B cell (primary cell): Measurements from ENCODE around the gene SLC9A7. TPM values are rescaled to one million over a fixed set of nuclear protein-coding genes. Genes with fewer than 3 reads are reported as not detected.

ENCODE experiments used
- ATAC-seq: fragments of 200-7000 bp; cut with Tn5 transposase; one replicate; pipeline ENCODE4 v1.10.0; 2021; ENCODE audit warnings: low read depth, mild to moderate bottlenecking, moderate number of reproducible peaks, moderate library complexity
- CTCF ChIA-PET: fragments of 350-600 bp; sonication (Branson Sonifier 250); formaldehyde crosslinking; loops from one replicate; lab custom pipeline; 2021; ENCODE audit warnings: antibody characterized with exemption, inconsistent platforms; lab: Charles Lee
- POLR2A ChIA-PET: fragments of 350-600 bp; sonication (Branson Sonifier 250); formaldehyde crosslinking; loops from one replicate; lab custom pipeline; 2021; ENCODE audit warnings: antibody characterized with exemption; lab: Charles Lee
- DNase-seq: peaks from one replicate; pipeline ENCODE4 v3.0.0; 2013
- H2AFZ ChIP-seq: 2 replicates; pipeline ENCODE4 v1.6.1; 2012; ENCODE audit warnings: mild to moderate bottlenecking, low read depth, low read length; ENCODE audit not compliant: insufficient read depth, poor library complexity, severe bottlenecking
- H3K27ac ChIP-seq, 2 donors: 1 replicate in 1 of 2; 2 replicates in 1 of 2; pipeline ENCODE4 v1.5.1; 2012 to 2013; ENCODE audit warnings: low read length in 2 of 2, mild to moderate bottlenecking in 2 of 2, moderate library complexity in 1 of 2
- H3K27me3 ChIP-seq, 4 experiments: fragments of 200-600 bp in 1 of 4; sonication (generic) in 1 of 4; replicated peaks in 1 of 4; 1 replicate in 2 of 4; 2 replicates in 2 of 4; pipeline versions ENCODE4 v1.6.1 to v1.7.0; 2013 to 2016; ENCODE audit warnings: low read length in 3 of 4, mild to moderate bottlenecking in 2 of 4, mixed read lengths in 1 of 4, moderate library complexity in 1 of 4; ENCODE audit not compliant: insufficient read depth in 4 of 4, control insufficient read depth in 3 of 4; ENCODE audit errors: control extremely low read depth in 1 of 4
- H3K36me3 ChIP-seq, 2 experiments: replicated peaks in 1 of 2; 1 replicate in 1 of 2; 2 replicates in 1 of 2; pipeline versions ENCODE4 v1.6.1 to v1.7.1; 2013; ENCODE audit warnings: low read length in 1 of 2; ENCODE audit not compliant: insufficient read depth in 2 of 2, control insufficient read depth in 1 of 2; ENCODE audit errors: control extremely low read depth in 1 of 2, extremely low read depth in 1 of 2
- H3K4me1 ChIP-seq, 2 donors: fragments of 200-600 bp in 1 of 2; sonication (generic) in 1 of 2; 1 replicate in 1 of 2; 2 replicates in 1 of 2; pipeline versions ENCODE4 v1.5.1 to v1.6.1; 2013 to 2017; ENCODE audit warnings: low read length in 2 of 2; ENCODE audit not compliant: control insufficient read depth in 2 of 2, insufficient read depth in 2 of 2
- H3K4me2 ChIP-seq: replicated peaks from 2 replicates; pipeline ENCODE3; 2012; ENCODE audit warnings: mild to moderate bottlenecking, low read depth, low read length; ENCODE audit not compliant: poor library complexity, severe bottlenecking
- H3K4me3 ChIP-seq, 5 experiments: fragments of 200-600 bp in 1 of 5; sonication (generic) in 1 of 5; 1 replicate in 3 of 5; 2 replicates in 2 of 5; pipeline versions ENCODE4 v1.5.1 to v1.7.0; 2011 to 2016; ENCODE audit warnings: low read length in 4 of 5, mild to moderate bottlenecking in 4 of 5, low read depth in 2 of 5, control low read depth in 1 of 5, moderate library complexity in 1 of 5; ENCODE audit not compliant: insufficient read depth in 1 of 5; ENCODE audit errors: control extremely low read depth in 1 of 5, extremely low read depth in 1 of 5
- H3K79me2 ChIP-seq: fragments of 200-600 bp; sonication (generic); one replicate; pipeline ENCODE4 v1.6.0; 2016; ENCODE audit warnings: low read length; ENCODE audit not compliant: control insufficient read depth, insufficient read depth
- H3K9ac ChIP-seq: fragments of 200-600 bp; sonication (generic); 2 replicates; pipeline ENCODE4 v1.6.1; 2017; ENCODE audit warnings: mild to moderate bottlenecking, low read length, moderate library complexity
- H3K9me3 ChIP-seq, 3 donors: one replicate each; pipeline versions ENCODE4 v1.6.1 to v1.7.1; 2013; ENCODE audit warnings: low read length in 2 of 3; ENCODE audit not compliant: control insufficient read depth in 2 of 3, insufficient read depth in 1 of 3; ENCODE audit errors: control extremely low read depth in 1 of 3
- H4K20me1 ChIP-seq: 2 replicates; pipeline ENCODE4 v1.6.0; 2012; ENCODE audit warnings: mild to moderate bottlenecking, low read length; ENCODE audit not compliant: insufficient read depth, control insufficient read depth, poor library complexity, severe bottlenecking
- H3K27ac Mint-ChIP-seq: one replicate; pipeline ENCODE4 v1.8.0; 2021; ENCODE audit warnings: mixed read lengths
- H3K27me3 Mint-ChIP-seq: one replicate; pipeline ENCODE4 v1.8.0; 2021; ENCODE audit warnings: mixed read lengths
- H3K4me1 Mint-ChIP-seq: one replicate; pipeline ENCODE4 v1.8.0; 2021; ENCODE audit warnings: mixed read lengths
- H3K4me3 Mint-ChIP-seq: one replicate; pipeline ENCODE4 v1.8.0; 2021; ENCODE audit warnings: mixed read lengths
- H3K9me3 Mint-ChIP-seq: one replicate; pipeline ENCODE4 v1.8.0; 2022; ENCODE audit warnings: mixed read lengths; ENCODE audit not compliant: insufficient read depth
- CTCF ChIP-seq: fragments of 200-600 bp; IDR thresholded peaks from one replicate; pipeline ENCODE4 v1.8.0; 2022; ENCODE audit warnings: antibody characterized with exemption, mild to moderate bottlenecking
- EZH2 ChIP-seq: IDR thresholded peaks from 2 replicates; pipeline ENCODE4 v1.6.1; 2012; ENCODE audit warnings: borderline replicate concordance, low read depth, mild to moderate bottlenecking, moderate library complexity, low read length; ENCODE audit not compliant: insufficient read depth, poor library complexity, severe bottlenecking
- WGBS: methylation state at CpG from one replicate; pipeline ENCODE4 v1.1.5; 2013; ENCODE audit warnings: missing lambda C conversion rate; ENCODE audit not compliant: insufficient coverage; 5-methylcytosine and 5-hydroxymethylcytosine counted together
- intact Hi-C: fragments of 100-400 bp; cut with micrococcal nuclease; formaldehyde crosslinking; loops from one replicate; pipeline ENCODE4 v1.10.0; 2022
- polyA plus RNA-seq: library from polyadenylated mRNA; depleted of rRNA; stranded (reverse); fragments of >200 nt; gene quantifications from 2 replicates; pipeline ENCODE4 v1.2.3, GENCODE V29; 2012
- total RNA-seq, 2 donors: library from RNA; stranded (reverse); fragments of 120-200 nt in 1 of 2; gene quantifications; 1 replicate in 1 of 2; 2 replicates in 1 of 2; pipeline versions ENCODE4 v1.2.3 to v1.2.4, GENCODE V29; 2013 to 2022

The SLC9A7 gene
- total and polyA plus RNA-seq, 2 donors (not counting 1 experiment from before 2014, with no cell fraction given), result 24.9 to 53.2 TPM

GRCh38 chrX:46626566-46626965 is 132.4 kb downstream of the SLC9A7 start:
- TF ChIP-seq CTCF (no peak), EZH2 (no peak)
- Histone ChIP-seq H3K79me2 (no peaks in the 10 kb centered on the region), H3K4me3 (no peak overlapping the region), H3K27me3 (no peaks in the 10 kb centered on the region), H2AFZ (no peak overlapping the region), H3K36me3 (peaks cover 1 to 31% of the 10 kb centered on the region in 2 experiments), H3K9ac (no peak overlapping the region), H3K4me2 (no peak overlapping the region), H3K4me1 (peaks cover 34 to 37% of the 10 kb centered on the region in 2 donors), H3K27ac (peak overlapping the region; percentile 29 to 53), H4K20me1 (no peaks in the 10 kb centered on the region), H3K9me3 (no peaks in the 10 kb centered on the region)
- DNase-seq (peak; percentile 49), ATAC-seq (peak; percentile 63)
- no CpG with 5 or more reads among the region's 7 CpGs for WGBS
- Mint-ChIP-seq H3K27me3 (no peaks in the 10 kb centered on the region), H3K4me3 (peak overlapping the region; percentile 48), H3K27ac (peak overlapping the region; percentile 76), H3K9me3 (no peaks in the 10 kb centered on the region), H3K4me1 (peaks cover 40% of the 10 kb centered on the region)
- ChIA-PET CTCF (no interaction called here), POLR2A (interaction anchor here (0.8 kb wide), 1 partner anchor 52 kb away, joined by 4 read pairs; no protein-coding TSS in a partner anchor)
- intact Hi-C loops, result loop anchor here (5.0 kb wide), 1 partner anchor 54 kb away; the partner anchor contains the start of gene CHST7

GRCh38 chrX:46624090-46624786 is 134.7 kb downstream of the SLC9A7 start:
- intact Hi-C loops, result no loop called here
- H3K27ac ChIP-seq, result no peak overlapping the region
- peaks cover 0 to 3% (median 0%) of the 10 kb centered on the region in 3 donors for H3K9me3 ChIP-seq
- POLR2A ChIA-PET, result interaction anchor here (0.6 kb wide), 1 partner anchor 7 kb away, joined by 3 read pairs; no protein-coding TSS in a partner anchor
- peaks cover 1 to 37% of the 10 kb centered on the region in 2 experiments for H3K36me3 ChIP-seq
- H3K27me3 Mint-ChIP-seq, result no peaks in the 10 kb centered on the region
- 100% methylated on average over 1 of the region's 6 CpGs for WGBS
- no peaks in the 10 kb centered on the region for H3K27me3 ChIP-seq
- H3K79me2 ChIP-seq, result no peaks in the 10 kb centered on the region
- H3K4me2 ChIP-seq, result no peak overlapping the region
- no peak overlapping the region for H3K4me3 Mint-ChIP-seq
- H3K4me1 Mint-ChIP-seq, result peaks cover 27% of the 10 kb centered on the region
- H3K4me1 ChIP-seq, result peaks cover 23 to 28% of the 10 kb centered on the region in 2 donors
- H4K20me1 ChIP-seq, result no peaks in the 10 kb centered on the region
- CTCF ChIA-PET, result no interaction called here
- no peak for DNase-seq
- TF ChIP-seq CTCF (no peak), EZH2 (no peak)
- H3K4me3 ChIP-seq, result no peak overlapping the region
- no peak overlapping the region for H3K9ac ChIP-seq
- no peaks in the 10 kb centered on the region for H3K9me3 Mint-ChIP-seq
- no peak overlapping the region for H2AFZ ChIP-seq
- no peak for ATAC-seq
- no peak overlapping the region for H3K27ac Mint-ChIP-seq
